Spleen (tissue), 7 donors: Measurements from ENCODE around the gene FAM110D.

ENCODE experiments used
- CTCF ChIP-seq, 11 experiments: fragments of 200-600 bp in 7 of 11; fragments of 450-650 bp in 4 of 11; sonication (generic) in 4 of 11; IDR thresholded peaks in 8 of 11; conservative IDR thresholded peaks in 3 of 11; 1 replicate in 7 of 11; 2 replicates in 4 of 11; pipeline versions ENCODE4 v1.4.0 to v1.8.0; 2016 to 2021; ENCODE audit warnings: antibody characterized with exemption in 11 of 11, inconsistent platforms in 4 of 11, mild to moderate bottlenecking in 1 of 11
- POLR2AphosphoS5 ChIP-seq, 3 donors: sonication (generic); formaldehyde crosslinking; IDR thresholded peaks; one replicate each; pipeline ENCODE4 v1.5.1; 2017; ENCODE audit warnings: antibody characterized with exemption in 3 of 3
- donor health status: DM: no; HTN: no; CAD: no; lungs with moderate emphysema.
- donor health status: DM: no; HTN: no; CAD: no.
- donor health status: DM: no; HTN: no; CAD: no.

- TF ChIP-seq CTCF (IDR thresholded peaks at IDR 0.05 in 8 of 11, conservative IDR thresholded peaks at IDR 0.05 in 3 of 11), result no peak
- no peak for TF ChIP-seq POLR2AphosphoS5 (IDR thresholded peaks at IDR 0.05)
Measured at GRCh38 chr1:26187882-26188281, 29.0 kb downstream of the FAM110D start.
